Occipital lobe (tissue), 2 donors: Measurements from ENCODE around the gene AGAP3. TPM values are rescaled to one million over a fixed set of nuclear protein-coding genes. Genes with fewer than 3 reads are reported as not detected.

Experiments used
- DNase-seq: peaks from one replicate; lab custom pipeline; 2025; lab: John Stamatoyannopoulos, UW
- total RNA-seq: library from RNA; depleted of rRNA; stranded (reverse); fragments of >200 nt; gene quantifications from one replicate; pipeline ENCODE4 v1.2.3, GENCODE V29; 2014

The AGAP3 gene
- total RNA-seq, 1 donor from 2014 or later: 85.6 TPM

DNA sequence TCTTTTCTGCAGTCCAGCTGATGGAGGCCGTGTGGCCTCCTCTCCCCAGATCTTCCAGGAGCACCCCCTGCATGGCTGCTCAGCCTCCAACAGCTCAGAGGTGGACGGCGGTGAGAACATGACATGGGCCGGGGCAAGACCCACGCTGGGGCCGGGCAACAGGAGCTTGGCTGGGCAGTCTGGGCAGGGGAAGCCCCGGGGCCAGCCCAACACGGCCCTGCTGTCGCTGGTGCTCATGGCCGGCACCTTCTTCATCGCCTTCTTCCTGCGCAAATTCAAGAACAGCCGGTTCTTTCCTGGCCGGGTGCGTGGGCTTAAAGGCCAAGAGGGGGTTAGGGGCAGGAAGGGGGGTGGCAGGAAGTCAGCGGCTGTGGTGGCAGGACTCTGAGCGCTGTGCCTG, 12.3 kb upstream of the AGAP3 start:
- no peak for DNase-seq

DNA sequence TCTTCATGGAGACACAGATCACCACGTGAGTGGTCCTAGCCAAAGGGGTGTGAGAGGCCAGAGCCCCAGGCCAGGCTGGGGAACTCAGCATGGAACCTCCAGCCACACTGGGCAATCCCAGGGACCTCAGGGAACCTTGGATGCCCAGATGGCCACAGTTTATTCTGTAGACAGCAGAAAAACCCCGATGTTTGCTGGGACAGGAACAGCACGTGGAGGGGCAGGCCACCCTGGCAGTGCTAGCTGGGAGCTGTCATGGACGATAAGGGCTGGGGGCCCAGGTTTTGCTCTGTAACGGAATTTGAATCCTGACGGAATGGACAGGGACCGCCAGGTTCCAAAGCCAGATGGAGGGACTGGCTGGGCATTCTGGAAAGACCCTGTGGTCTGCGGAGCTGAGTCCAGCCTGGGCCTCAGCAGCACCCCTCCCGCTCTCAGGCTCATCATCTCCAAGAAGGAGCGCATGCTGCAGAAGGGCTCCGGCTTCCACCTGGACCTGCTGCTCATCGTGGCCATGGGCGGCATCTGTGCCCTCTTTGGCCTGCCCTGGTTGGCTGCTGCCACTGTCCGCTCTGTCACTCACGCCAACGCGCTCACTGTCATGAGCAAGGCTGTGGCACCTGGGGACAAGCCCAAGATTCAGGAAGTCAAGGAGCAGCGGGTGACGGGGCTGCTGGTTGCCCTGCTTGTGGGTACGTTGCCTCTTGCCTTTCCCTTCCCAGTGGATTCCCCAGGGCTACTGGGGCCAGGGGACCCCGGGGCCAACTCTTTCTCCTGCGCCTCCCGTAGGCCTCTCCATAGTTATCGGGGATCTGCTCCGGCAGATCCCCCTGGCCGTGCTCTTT, 11.2 kb upstream of the AGAP3 start:
- DNase-seq: no peak

DNA sequence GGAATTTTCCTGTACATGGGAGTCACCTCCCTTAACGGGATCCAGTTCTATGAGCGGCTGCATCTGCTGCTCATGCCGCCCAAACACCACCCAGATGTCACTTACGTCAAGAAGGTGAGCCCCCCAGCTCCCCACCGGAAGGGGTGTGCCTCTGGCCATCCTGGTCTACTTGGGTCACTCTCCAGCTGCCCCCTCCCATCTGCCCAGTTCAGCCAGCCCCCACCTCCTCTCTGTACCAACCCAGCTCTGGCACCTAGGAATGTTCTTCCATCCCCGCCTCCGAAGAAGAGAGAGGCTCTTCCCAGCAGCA, 10.7 kb upstream of the AGAP3 start:
- DNase-seq: no peak

- no peak for DNase-seq
Measured at GRCh38 chr7:151075978-151076426, 10.3 kb upstream of the AGAP3 start.

DNA sequence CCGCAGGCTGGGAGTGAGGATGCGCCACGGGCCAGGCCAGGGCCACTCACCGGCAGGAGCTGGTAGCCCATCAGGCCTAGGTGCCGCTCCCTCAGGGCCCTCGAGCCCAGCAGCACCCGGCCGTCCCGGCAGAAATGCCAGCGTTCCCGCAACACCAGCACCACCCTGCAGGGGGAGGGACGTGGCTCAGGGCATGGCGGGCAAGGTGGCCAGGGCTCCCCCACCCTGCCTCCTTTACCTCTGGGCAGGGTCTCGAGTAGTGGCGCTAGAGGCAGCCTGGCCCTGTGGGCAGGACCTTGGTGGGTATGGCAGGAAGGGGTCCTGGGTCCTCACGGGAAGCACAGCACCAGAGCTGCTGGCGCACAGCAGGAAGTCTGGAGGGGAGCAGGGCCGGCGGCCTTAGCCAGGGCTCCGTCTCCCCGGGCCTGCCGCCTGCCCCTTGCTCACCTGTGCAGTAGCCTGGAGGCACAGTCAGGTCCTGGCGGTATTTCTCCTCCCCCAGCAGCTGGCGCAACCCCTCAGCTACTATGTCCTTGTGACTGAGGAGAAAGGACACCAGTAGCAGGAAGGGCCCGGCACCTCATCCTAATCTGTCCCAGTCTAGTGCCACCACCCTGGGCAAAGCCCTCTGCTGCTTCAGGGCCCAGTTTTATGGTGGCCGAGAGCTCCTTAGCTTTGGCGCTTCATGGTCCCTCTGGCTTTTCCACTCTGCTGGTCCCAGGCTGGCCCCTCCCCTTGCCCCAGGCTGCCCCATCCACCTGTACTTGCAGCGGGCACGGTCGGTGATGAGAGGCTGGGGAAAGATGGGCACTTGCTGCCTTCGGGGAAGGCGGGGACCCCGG, 9.2 kb upstream of the AGAP3 start:
- no peak for DNase-seq

DNA sequence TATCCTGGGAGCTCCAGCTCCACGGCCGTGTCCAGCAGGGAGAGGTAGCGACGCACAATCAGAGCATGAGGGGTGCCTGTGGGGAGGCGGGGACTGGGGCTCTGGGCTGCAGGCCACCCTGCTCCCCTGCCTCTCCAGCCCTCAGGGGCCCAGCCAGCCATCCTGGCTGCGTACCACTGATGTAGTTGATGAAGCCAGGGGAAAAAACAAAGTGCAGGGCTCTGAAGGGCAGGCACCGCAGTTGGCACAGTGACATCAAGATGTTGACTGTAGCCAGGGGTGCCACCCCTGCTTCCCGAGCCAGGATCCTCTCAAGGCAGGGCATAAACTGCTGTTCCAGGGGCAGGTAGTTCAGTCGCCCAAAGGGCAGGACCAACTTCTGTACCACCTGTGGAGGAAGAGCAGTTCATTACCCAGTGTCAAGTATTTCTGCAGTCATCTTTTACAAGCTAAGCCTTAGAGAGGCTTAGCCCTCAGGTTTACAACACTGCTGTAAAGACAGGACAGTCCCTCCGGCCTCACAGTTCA, 8.5 kb upstream of the AGAP3 start:
- DNase-seq: no peak

DNA sequence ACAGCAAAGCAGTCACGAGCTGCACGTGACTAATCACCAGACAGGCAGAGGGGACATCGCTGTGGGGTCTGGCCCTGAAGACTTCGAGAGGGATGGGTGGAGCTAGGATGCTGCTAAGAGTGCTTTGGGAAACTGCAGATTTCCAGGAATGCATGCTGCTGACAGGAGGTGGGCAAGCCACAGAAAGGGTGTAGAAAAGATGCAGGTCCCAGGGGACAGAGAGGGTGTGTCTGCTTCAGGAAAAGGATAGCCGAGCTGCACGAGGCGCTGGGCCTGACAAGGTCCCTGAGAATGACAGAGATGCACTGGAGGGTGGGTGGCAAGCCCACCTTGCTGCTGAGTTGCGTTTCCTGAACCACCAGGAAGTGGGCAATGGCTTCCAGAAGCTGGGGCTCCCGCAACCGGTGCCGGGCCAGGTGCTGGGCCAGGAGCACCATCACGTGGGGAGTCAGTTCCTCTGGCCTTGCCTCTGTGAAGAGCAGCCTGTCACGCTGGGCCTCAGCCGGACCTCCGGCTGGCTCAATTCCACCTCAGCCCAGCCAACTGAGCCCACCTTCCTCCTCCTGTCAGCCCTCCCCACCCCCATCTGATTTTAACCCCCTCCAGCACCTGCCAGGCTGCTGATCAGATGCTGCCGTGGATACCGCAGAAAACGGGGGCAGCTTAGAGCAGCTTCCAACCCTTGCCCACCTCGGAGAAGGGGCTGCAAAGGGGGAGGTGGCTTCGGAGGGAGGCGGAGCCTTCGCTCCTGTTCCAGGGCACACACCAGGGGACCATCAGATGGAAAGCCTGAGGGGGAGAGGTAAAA, 7.8 kb upstream of the AGAP3 start:
- DNase-seq: no peak

GRCh38 chr7:151079199-151079910, 6.9 kb upstream of the AGAP3 start:
- DNase-seq: no peak

GRCh38 chr7:151080067-151080521, 6.2 kb upstream of the AGAP3 start:
- no peak for DNase-seq

GRCh38 chr7:151080522-151081169, 5.6 kb upstream of the AGAP3 start, which contains the start of gene FASTK:
Gene FASTK, minus strand, starts transcription at chr7:151080809. Its CDS starts 43 bp downstream, at chr7:151080766.
- peak; percentile 90 for DNase-seq

- DNase-seq: no peak
Measured at GRCh38 chr7:151081170-151082101, 4.8 kb upstream of the AGAP3 start.

DNA sequence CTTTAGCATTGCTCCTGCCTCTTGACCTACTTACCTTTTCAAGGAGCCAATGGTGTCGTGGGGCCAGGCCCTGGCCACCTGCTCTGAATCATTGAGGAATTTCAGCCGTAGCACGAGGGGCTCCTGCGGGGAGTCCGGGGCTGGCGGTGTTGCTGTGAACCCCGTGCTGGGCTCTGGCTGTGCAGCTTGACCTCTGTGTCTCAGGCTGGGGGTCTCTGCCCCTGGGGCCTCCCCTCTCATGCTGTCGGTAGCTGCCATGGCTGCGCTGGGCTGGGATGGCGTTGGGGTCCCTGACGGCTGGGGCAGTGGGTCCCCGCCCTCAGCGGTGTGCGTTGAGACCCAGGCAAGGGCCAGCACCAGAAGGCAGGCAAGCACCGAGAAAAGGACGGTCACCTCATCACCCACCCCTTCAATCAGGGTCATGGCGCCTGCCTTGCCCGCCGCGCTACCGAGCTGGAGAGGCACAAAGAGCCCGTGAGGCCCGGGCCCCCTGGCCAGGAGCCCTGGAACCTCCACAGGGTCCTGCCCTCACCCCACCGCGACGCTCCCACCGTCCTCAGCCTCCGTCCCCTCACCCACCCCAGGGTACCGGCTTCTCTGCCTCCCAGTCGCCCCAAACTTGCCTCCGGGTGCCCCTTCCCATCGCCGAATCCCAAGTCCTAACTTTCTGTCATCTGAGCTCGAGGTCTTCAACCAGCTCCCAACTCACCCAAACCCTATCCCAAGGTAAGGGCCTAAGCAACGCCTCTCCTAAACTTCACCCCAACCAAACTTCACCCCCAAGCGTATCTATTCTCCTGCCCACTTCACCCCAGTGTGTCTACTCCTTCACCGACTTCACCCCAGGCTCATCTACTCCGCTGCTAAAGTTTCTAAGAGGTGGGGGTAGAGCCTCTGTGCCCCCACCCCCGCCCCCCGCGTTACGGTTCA, 3.9 kb upstream of the AGAP3 start:
- DNase-seq: no peak

DNA sequence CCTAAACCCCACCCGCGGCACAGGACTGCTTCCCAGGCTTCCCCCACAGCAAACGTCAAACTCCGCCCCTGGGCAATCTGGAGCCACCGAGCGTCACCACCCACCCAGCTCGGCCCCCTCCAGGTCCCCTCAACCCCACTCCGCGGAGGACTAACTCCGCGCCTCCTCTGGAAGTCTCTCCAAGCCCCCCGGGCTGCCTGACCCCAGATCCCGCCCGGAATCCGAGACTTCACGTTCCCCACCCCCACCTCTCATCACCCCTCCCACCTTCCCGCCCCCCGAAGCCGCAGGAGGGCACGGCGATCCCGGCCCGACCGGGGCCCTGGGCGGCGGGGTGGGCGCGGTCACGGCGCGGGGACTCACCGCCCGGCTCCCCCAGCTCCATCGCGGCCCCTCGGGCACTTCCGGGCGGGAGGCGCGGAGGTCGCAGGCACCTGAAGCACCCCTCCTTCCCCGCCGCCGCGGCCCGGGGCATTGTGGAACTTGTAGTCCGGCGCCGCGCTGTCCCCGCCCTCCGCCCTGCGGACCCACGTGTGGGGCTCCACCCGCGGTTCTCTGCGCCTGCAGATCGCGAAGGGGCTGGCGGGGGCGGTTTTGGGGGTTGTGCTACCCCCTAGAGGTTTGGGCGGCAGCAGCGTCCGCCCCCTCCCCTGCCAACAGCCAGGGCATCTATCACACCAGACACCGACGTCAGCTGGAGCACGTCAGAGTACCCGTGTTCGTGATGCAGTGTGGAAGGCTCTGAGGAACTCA, 3.0 kb upstream of the AGAP3 start, which contains the start of gene TMUB1:
TSS of gene TMUB1 (minus strand) at position 423 of the 753 bp plus-strand sequence. CDS start 930 bp downstream, outside the sequence.
- peak; percentile 74 for DNase-seq

DNA sequence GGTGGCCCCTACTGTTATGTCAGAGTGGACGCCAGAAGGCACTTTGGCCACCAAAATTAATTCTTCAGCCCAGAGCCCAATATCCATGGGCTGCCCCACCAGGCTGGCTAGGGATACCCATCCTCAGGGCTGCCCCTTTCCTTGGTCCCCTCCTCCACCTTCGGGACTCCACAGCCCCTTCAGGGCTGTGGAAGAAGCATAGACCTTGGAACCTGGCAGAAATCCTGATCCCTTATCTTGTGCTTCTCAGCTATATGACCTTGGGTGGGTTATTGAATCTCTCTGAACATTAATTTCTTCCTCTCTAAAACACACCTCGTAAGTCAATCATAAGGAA, 2.5 kb upstream of the AGAP3 start:
- DNase-seq: no peak

- DNase-seq: no peak
Measured at GRCh38 chr7:151085329-151085690, 965 bp upstream of the AGAP3 start.

DNA sequence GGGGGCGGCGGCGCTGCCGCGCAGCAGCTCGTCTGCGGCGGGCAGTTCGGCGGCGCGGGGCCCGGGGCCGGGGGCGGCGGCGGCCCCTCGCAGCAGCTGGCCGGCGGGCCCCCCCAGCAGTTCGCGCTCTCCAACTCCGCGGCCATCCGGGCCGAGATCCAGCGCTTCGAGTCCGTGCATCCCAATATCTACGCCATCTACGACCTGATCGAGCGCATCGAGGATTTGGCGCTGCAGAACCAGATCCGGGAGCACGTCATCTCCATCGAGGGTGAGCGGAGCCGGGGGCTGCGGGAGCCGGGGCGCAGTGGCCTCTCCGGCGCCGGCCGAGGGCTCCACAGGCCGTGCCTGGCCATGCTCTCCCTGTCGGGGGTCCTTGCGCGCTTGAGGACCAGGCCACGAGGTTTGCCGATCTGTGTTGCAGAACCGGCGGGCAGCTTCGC, 548 bp downstream of the AGAP3 start:
- peak; percentile 51 for DNase-seq
